AG04449 (cell line): ENCODE data around the gene GRIN2A.

ENCODE experiments used
- CTCF ChIA-PET: fragments of 350-600 bp; formaldehyde crosslinking; extraction: SDS; loops from one replicate; lab custom pipeline; 2021; ENCODE audit warnings: antibody characterized with exemption; lab: Yijun Ruan, JAX
- POLR2A ChIA-PET: fragments of 400-600, 350-600 bp; formaldehyde crosslinking; extraction: SDS; loops from one replicate; lab custom pipeline; 2020; ENCODE audit warnings: antibody characterized with exemption, inconsistent platforms; lab: Yijun Ruan, JAX
- DNase-seq: peaks from one replicate; pipeline ENCODE4 v3.0.0-alpha.2; 2010; ENCODE audit warnings: low read depth, low spot score
- H3K4me3 ChIP-seq: 2 replicates; pipeline ENCODE4 v1.5.1; 2011; ENCODE audit warnings: low read depth, mild to moderate bottlenecking, control low read depth, low read length
- TF ChIP-seq, protein P1 (sequence below): IDR thresholded peaks from one replicate; pipeline ENCODE4 v1.5.1; 2011; ENCODE audit warnings: mild to moderate bottlenecking, moderate library complexity, low read length, control low read depth, inconsistent platforms; ENCODE audit not compliant: insufficient read depth; ENCODE audit errors: missing control alignments

The GRIN2A gene

DNA sequence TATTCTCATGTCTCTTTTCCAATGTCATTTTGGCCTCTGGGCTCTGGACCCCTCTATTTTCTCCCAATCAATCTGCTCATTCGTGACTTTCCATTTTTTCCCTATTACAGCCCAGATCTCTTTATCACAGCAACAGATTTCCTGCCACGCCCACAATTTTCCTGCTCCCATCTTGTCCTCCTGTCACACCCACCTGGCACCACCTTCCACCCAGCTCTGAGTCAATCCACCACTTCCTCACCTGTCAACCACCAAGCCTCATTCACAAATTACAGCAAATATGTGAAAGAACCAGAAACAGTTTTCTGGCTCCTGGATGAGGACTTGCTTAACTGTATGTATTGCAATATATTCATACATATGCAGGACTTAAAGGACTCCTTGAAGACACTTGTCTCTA lies 311.3 kb downstream of the GRIN2A start:
- TF ChIP-seq, protein P1, sequence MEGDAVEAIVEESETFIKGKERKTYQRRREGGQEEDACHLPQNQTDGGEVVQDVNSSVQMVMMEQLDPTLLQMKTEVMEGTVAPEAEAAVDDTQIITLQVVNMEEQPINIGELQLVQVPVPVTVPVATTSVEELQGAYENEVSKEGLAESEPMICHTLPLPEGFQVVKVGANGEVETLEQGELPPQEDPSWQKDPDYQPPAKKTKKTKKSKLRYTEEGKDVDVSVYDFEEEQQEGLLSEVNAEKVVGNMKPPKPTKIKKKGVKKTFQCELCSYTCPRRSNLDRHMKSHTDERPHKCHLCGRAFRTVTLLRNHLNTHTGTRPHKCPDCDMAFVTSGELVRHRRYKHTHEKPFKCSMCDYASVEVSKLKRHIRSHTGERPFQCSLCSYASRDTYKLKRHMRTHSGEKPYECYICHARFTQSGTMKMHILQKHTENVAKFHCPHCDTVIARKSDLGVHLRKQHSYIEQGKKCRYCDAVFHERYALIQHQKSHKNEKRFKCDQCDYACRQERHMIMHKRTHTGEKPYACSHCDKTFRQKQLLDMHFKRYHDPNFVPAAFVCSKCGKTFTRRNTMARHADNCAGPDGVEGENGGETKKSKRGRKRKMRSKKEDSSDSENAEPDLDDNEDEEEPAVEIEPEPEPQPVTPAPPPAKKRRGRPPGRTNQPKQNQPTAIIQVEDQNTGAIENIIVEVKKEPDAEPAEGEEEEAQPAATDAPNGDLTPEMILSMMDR: no peak
- CTCF ChIA-PET: no interaction called here
- POLR2A ChIA-PET: no interaction called here
- no peak for DNase-seq
- H3K4me3 ChIP-seq: no peak overlapping the region

DNA sequence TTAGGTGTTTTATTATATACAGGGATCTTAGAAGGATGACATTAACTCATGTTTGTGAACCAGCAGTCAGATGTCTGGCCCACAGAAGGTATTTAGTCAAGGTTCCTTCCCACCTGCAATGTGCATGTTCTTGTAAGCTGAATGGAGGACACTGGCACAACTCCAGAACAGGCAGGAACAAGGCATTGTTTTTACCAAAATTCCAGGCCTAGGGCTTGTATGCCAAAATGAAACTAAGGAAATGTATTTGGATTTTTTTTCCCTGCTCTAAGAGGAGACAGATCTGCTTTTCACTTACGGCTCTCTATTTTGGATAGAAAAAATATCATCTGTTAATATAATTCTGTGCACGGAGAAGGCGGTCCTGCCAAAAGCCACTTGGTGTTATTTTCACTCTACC lies 312.5 kb downstream of the GRIN2A start:
- TF ChIP-seq, protein P1: no peak
- ChIA-PET POLR2A (no interaction called here), CTCF (no interaction called here)

DNA sequence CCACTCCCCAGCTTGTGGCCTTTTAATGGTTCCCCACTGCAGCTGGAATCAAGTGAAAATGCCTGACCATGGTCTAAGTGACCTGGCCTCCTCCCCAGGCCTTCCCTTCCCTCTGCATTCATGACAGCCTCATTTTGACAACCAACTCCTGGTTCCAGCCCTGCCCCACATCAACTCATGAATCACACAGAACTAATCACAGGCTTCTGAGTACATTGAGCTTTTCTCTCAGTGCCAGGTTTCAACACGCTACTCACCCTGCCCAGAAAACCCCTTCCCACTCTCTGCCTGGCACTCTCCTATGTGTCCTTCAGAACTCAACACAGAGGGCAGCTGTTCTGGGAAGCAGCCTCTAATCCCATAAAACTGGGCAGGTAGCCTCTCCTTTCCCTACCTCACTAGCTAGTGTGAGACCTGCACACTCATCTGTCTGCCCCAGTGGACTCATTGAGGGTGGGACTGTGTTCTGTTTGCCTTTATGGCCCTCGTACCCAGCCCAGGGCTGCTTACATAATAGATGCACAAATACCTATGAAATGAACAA lies 313.6 kb downstream of the GRIN2A start:
- ChIA-PET POLR2A (no interaction called here), CTCF (no interaction called here)
- no peak overlapping the region for H3K4me3 ChIP-seq
- TF ChIP-seq, protein P1: no peak
- DNase-seq: no peak

More for the DNA sequence above, 312.5 kb downstream of the GRIN2A start:
- no peak for DNase-seq
- no peak overlapping the region for H3K4me3 ChIP-seq

DNA sequence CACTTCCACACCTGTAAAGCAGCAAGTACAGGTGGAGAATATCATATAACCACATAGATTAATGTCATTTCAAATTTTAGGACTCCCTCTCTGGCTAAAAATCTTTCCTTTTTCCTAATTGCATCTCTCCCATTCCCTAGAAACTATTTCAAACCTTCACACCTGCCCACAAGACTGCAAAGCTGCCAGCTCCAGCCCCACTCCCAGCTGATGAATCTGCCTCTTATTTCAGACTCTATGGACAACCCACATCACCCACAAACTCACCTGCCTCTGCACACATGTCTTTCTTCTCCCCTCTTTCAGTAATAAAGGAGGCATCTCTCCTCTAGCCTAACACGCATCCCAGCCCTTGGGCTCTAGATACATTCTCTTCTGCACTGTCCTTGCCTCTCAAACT lies 315.1 kb downstream of the GRIN2A start:
- DNase-seq: no peak
- POLR2A ChIA-PET: no interaction called here
- TF ChIP-seq, protein P1: no peak
- H3K4me3 ChIP-seq: no peak overlapping the region
- CTCF ChIA-PET: no interaction called here

DNA sequence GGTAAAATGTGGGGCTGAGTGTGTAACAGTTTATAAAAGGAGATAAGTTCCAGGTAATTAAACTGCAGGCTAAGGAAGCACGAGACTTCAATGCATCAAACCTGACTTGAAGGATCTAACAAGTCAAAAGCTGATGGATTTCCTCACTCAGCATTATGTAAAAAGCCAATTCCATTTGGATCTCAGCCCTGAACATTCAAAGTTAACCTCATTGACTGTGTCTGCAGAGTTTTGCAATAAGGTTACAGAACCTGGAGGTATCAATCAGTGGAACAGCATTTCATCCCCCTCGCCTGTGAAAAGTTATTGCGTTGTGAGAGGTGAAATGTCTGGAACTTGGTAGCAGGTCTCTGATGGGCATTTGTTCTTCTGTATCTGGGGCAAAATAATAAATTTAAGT lies 317.8 kb downstream of the GRIN2A start:
- TF ChIP-seq, protein P1: no peak
- no peak overlapping the region for H3K4me3 ChIP-seq
- DNase-seq: no peak
- ChIA-PET CTCF (no interaction called here), POLR2A (no interaction called here)

DNA sequence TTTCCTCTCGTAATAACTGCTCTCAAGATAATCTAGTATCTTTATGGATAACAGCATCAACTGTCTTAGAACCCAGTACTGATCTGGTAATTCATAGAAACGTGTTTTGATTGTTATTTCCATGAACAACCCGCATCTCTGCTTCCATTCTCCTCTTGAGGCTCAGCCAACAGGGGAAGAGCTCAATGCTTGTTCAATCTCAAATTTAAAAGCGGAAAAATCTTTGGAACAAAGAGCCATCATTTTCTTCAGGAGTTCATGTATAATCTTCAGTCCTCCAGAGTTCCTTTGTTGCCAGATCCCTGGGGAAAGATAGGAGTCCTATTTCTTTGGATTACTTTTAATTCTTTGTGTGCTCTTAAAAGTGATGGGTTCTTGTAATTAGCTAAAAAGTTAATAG lies 319.9 kb downstream of the GRIN2A start:
- DNase-seq: no peak
- ChIA-PET CTCF (no interaction called here), POLR2A (no interaction called here)
- no peak overlapping the region for H3K4me3 ChIP-seq
- TF ChIP-seq, protein P1: no peak
